Dermis blood vessel endothelial cell (primary cell): ENCODE data around the gene FGF3. TPM values are rescaled to one million over a fixed set of nuclear protein-coding genes. Genes with fewer than 3 reads are reported as not detected.

Experiments used
- DNase-seq: peaks from one replicate; pipeline ENCODE4 v3.0.0; 2010
- total RNA-seq: library from RNA; depleted of rRNA; stranded (reverse); fragments of >200 nt; gene quantifications from 2 replicates; pipeline ENCODE4 v1.2.3, GENCODE V29; 2014

FGF3 gene
- total RNA-seq, 1 donor from 2014 or later, result not detected

DNA sequence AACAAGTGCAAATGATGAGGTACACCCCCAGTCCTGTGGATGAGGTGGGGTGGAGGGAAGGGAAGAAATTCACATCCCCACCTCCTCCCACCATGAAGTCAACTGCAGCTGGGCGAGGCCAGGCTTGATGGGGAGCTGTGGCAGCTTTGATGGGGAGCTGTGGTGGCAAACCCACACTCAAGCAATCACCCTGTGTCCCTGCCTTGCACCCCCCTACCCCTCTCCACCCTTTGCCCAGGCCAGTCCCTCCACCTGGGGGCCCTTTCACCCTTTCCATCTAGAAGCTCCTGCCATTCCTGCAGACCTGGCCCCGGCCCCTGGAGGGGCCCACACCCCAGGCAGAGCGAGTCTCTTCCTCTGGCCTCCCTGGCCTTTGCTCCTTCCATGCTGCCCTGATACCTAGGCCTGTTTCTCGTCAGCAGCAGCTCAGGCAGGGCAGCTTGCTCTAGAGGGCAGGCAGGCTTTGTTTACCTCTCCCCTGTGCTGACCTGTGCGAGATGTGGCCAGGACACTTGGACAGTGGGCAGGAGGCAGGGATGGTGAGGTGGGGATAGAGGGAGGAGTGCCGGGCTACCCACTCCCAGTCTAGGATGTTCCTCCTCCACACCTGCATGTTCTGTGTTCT lies 4.5 kb upstream of the FGF3 start:
- no peak for DNase-seq

DNA sequence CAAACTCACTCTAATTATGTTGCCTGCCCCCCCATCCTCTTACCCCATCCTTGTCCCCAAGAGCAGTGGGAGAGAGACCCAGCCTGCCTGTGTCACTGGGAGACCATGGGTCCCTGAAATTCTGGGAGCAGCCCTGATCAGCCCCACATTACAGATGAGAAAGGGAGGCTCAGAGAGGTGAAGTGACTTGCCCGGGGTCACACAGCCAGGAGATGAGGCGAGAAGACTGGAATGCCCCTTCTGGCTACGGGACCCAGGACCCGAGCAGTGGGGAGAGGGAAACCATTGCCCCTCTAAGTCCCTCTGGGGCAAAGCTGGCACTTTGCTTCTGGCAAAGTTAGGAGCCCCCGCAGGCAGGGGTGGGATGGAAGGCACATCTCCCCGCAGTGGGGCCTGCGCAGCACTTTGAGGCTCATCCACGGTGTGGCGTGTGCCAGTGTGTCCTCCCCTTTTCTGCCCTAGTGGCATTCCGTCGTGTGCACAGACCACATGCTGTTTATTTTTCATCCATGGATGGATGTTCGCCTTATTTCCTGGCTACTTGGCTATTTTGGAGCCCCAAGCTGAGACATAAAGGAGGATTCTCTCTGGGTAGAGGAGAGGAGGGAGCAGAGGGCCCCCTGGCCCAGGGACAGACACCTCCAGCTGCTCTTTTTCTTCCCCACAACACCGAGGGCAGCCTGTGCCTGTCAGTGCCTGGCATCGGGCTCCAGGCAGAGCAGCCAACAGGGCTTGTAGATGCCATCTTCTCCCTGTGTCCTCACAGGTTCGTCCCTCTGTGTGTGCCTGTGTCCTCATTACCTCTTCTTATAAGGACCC lies 3.7 kb upstream of the FGF3 start:
- DNase-seq, result no peak

DNA sequence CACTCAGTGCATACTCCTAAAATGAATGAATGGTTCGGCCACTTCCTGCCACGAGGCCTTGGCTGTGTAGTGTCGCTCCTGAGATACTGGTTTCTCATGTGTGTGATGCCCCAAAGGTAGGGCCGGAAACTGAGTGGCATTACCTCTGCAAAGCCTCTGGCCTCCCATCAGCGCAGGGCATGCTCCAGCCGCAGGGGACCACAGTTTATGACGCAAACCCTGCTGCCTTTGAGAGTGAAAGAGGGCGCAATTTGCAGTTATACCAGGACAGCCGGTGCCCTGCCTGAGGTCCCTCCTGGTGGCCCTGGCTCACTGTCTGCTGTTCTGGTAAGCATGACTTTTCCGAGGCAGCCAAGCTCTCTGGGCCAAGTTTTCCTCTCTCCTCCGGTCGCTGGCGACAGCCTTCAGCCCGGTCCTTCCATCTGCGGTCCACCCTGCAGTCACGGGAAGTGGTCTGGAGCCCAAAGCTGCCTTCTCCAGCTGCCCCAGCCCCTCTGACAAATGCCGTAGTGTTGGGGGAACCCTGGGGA lies 2.4 kb upstream of the FGF3 start:
- DNase-seq, result no peak

DNA sequence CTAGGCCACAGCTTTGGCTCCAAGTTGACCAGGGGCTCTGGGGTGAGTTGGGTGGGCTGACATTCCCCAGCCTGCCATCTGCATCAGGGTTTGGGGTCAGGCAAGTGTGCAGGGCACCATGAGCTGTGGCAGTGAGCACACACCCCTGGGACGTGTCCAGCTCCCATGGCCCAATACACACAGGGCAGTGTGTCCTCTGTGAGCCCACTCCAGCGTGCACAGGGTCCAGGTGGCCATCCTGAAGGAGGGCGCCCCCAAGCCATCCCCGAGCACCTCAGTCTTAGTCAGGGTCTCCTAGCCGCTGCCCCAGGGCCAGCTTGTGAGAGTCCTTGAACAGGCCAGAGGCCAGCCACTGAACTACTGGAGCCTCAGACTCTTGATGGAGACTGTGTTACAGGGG lies 1.2 kb upstream of the FGF3 start:
- DNase-seq, result no peak

DNA sequence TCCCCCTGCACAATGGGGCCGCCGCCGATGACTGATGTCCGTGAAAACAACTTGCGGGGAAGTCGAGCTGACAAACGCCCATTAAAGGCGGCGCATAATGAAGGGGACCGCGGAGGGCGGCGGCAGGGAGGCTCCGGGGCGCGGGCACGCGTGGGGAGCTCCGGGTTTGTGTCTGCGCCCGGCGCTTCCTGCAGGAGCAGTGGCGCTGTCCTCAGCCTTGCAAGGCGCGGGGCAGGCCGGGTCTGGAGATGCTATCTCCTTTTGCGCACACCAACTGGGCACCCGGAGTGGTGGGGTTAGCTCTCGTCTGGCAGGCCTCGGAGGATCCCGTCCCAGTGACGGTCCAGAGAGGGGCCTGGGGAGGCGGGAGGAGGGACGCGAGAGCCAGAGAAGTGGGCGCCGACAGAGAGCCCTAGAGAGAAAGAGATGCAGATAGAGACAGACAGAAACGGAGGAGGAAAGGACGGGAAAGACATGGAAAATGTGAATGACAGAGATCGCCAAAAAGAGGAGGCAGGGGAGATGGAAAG lies 390 bp upstream of the FGF3 start:
- no peak for DNase-seq

DNA sequence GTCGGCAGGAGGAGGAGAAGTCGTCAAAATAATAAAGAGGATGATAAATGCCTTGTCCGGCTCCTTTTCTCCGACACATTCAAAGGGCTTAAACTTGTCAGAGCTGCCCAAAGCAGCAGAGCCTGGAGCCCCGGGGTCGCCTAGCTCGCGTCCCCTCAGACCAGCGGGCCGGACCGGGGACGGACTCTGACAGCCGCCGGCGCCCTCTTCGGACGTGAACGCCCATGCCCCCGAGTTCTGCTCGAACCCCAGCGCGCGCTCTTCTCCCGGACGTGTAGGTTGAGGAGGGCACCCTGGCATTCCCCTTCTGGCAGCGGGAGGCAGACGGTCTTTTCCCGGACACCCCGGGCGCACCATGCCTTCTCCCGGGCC lies 999 bp downstream of the FGF3 start:
- no peak for DNase-seq

DNA sequence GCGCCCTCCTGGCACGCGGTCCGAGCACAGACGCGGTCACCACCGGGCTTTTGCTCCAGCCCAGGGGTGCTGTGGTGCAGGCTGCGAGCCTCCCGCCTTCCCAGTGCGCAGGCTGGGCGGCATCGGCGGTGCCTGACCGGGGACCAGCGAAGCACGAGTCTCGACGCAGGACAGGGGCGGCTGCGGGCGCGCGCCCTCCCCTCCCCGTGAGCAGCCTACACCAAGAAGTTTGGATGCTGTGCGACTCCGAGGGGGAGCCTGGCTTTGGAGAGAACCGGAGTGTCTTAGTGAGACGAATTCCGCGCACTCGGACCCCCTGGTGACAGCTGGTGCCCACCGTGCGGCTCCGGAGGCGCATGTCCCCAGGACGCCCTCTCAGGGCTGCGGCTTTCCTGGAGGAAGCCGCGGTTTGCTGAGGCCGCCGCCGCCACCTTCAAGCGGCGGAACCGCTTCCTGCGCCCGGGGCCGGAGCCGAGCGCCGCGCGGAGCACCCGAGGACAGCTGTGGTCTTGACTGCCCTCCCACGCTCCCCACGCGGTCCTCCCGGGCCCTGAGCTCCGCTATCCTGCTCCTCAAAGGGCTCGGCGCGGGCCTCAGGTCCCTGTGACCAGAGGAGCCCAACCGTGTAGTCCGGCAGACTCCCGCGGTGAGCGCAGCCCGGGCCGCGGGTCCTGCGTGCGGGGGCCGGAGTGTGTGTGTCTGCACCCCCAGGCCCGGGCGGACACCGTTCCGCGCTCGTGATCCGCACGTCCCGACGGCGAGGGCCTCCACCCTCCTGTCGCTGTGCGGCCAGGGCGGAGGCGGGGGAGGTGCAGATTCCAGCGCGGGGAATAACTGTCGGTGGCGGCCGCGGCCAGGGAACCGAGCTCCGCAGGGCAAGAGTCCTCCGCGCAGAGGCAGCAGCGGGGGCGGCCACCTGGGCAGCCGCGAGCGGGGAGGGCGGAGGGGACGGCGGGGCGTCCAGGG lies 1.7 kb downstream of the FGF3 start:
- peak; percentile 3 for DNase-seq

DNA sequence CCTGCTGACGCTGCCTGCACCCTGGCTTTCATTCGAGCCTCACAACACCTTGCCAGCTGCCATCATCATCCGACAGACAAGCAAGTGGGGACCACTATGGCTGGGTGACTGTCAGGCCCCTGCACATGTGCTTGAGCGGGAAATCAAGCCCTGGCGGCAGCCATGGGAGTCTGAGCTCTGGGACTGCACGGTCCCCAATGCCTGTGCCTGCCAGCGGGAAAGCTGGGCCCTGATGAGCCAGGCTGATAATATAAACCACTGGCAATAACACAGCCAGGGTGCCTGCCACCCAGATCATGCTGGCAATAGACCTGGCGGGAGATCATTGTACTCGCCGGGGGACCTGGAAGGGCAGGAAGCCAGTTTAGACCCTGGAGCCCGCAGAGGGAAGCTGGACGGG lies 2.5 kb downstream of the FGF3 start:
- DNase-seq, result no peak

DNA sequence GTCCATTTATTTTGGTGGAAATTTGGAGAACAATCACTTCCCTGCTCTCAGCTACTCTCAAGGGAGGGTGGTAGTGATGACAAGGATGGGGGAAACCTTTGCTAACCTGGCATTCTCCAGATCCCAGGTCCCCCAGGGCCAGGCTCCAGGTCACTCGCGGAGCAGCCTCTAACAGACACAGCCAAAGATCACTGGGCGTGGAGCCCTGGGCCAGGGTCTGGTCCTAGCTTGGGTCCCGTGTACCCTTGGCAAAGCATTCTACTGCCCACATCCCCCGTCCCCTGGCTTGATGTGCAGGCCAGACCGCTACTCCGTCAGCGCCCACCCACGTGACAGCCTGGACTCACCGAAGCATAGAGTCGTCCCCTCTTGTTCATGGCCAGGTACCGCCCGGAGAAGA lies 3.2 kb downstream of the FGF3 start:
- DNase-seq, result no peak

DNA sequence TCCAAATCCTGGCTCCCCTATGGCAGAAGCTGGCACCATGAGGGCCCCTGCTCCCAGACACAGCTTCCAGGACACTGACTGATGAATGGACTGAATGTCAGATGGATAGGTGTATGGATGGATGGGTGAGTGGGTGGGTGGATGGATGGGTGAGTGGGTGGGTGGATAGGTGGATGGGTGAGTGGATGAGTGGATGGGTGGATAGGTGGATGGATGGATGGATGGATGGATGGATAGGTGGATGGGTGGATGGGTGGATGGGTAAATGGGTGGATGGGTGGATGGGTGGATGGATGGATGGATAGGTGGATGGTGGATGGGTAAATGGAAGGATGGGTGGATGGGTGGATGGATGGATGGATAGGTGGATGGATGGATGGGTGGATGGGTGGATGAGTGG lies 4.3 kb downstream of the FGF3 start:
- DNase-seq, result no peak

DNA sequence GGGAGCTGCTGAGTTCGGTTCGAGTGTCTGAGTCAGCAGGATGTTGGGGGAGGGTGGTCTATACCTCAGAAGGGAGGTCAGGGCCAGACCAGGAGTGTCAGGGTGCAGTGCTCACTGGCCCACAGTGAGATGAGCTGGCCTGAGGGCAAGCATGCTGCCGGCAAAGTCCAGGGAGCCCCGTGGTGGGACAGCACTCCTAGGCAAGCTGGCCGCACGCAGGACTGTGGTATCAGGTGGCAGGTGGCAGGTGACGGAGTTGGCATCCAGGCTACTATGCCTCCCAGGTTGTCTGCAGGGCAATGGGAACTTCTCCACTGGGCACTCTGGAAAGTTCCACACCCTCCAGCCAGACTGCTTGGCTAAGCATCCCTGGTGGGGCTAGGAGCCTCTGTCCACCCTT lies 4.8 kb downstream of the FGF3 start:
- DNase-seq, result no peak

DNA sequence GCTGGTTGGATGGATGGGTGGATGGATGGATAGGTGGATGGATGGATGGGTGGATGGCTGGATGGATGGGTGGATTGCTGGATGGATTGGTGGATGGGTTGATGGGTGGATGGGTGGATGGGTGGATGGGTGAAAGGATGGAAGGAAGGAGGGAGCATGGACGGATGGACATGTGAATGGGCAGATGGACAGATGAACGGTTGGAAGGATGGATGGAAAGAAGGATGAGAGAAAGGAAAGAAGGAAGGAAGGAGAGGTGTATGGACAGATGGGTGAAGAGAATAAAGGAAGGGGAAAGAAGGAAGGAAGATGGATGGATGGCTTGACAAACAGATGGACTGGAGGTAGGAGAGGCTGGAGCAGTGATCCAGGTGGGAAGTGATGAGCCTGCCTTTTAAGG lies 5.4 kb downstream of the FGF3 start:
- DNase-seq, result no peak

DNA sequence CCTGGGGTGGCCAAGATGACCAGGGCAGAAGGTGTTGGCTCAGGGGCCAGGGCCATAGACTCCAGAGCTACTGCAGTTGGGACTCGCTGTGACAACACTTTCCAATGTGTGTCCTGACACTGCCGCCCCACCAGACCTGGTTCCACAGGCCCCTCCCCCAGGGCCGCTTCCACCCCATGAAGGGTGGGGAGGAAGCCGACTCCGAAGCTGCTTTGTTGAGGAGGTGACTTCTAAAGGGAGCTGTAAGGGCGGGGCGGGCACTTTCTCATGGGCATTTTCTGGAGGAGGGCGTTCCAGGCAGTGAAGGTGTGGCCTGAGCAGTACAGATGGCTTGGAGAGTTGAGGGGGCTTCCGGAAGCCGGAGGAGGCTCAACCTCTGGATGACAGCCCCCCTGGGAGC lies 6.3 kb downstream of the FGF3 start:
- no peak for DNase-seq

DNA sequence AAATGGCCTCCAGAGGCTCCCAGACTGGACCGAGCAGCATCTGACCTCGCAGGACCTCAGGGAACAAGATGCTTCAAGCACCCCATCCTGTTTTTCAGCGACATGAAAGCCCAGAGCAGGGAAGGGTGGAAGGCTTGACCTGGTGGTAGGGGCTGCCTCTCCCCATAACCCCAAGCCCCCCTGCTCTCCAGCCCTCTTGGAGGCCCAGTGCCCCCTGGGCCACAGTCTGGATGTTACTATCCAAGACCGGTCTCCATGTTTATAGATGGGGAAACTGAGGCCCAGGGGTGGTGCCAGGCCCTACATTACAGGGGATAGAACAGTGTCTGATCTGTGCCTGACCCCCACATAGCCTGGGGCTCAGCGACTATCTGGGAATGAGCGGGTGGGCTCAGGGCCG lies 7.0 kb downstream of the FGF3 start:
- DNase-seq, result no peak

DNA sequence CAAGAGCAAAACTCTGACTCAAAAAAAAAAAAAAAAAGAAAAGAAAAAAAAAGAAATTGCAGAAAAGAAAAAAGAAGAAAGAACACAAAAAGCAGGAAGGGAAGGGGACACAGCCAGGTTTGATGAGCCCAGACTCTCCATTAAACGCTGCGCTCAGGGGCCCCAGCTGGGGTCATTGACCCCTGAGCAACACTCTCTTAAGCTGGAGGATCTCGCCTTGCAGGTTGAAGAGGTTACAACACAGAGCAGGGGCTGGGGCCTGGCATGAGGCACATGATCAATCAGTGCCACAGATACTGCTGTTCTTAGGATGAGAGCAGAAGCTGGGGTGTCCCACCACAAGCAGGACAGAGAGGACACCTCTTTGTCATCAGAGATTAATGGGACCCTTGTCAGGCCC lies 7.8 kb downstream of the FGF3 start:
- no peak for DNase-seq

DNA sequence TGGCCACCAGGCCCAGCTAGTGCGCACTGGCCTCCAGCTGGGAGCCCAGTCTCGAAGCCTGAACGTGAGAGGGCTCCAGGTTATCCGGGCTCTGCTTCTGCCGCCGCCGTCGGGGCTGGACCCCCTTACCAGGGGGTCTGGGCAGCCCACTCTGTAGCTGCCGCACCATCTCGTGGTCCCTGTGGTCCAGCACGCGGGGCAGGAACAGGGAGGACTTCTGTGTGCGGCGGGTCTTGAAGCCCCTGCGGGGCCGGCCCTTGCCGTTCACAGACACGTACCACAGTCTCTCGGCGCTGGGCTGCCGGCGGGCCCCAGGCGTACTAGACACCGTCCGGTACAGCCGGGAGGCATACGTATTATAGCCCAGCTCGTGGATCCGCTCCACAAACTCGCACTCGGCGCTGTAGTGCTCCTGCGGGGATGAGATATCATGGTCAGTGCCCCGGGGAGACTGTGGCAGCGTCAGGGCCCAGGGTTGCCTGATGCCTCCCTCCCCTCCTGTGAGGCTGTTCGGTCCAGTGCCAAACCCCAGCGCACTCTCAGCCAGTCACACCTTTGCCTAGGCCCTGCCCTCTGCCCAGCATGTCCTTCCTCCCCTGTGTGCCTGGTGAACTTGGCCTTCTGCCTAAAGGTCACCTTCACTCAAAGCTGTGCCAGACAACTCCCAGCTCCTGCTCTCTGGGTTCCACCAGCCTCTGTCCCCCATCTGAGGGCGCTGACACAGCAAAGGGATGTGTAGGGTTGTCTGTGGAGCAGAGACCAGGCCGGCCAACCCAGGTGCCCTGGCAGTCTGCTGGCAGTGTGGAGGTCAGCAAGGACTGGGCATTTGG lies 8.7 kb downstream of the FGF3 start:
- no peak for DNase-seq

DNA sequence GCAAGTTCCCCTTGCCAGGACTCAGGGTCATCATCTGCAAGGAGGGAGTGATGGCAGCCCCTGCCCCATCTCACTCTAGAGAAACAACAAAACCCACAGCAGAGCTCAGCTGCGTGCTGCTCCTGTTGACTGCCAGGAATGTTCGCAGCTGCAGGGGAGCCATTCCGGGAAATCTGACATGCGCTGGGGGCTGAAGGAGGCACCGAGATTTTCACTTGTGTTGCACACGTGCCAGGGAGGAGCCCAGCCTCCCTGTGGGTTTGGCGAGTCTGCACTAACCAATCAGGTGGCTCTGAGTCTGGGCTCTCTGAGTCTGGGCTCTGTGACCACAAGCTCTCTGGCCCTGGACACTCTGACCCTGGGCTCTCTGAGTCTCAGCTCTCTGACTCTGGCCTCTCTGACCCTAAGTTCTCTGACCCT lies 10.5 kb downstream of the FGF3 start:
- no peak for DNase-seq

DNA sequence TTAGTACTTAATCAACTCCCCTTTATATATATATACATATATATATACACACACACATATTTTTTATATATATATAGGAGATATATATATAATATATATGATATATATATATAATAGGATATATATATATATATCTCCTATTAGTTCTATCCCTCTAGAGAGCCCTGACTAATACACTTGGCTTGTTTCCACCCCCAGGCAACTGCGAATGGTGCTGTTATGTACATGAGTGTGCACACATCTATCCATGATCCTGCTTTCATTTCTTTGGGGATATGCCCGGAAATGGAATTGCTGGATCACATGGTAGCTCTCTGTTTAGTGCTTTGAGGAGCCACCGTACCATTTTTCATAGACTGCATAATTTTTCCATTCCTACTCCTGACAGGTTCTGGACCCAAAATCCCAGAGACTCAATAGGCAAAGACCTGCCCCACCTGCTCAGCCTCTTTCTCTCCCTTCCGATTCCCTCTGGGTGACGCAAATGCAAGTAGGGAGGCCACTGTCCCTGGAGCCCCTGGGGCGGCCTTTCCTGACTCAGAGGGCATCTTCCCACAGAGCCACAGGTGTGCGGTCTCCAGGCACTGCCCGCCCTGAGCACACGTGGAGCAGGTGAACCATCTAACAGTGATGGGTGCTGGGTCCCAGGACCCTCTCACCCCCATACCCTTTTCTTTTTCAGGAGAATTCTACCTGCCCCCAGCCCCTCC lies 12.0 kb downstream of the FGF3 start:
- DNase-seq, result no peak

DNA sequence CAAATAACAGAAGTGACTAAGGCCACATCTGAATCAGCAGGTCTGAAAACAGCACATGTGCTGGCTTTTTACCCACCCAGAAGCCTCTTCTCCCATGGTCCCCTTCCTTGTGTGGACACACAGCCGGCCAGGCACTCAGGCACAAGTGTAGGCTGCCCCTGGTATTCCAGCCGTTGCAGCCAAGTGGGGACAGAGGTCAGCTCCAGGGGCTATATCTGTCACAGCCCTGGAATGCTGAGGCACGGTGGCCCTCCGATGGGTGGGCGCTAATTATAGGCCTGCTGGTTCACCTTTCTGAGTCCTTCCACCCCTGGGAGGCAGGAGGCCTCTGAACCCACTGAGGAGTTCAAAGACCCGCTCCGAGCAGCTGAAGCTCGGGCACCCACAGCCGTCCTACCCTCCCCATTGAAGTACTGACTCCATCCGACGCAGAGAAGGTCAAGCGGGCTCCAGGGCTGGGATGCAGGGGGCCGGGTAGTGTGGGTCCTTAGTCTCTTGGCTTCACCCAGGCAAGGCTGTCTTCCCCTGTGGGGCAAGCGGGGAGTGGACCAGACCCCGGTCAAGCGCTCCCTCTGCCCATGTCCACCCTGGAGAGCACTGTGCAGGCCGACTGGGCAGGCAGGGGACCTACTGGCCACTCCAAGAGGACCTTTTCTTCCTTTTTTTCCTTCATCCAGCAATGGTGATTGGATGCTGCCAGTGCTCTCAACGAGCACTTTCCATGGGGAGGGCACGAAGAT lies 14.3 kb downstream of the FGF3 start:
- no peak for DNase-seq

DNA sequence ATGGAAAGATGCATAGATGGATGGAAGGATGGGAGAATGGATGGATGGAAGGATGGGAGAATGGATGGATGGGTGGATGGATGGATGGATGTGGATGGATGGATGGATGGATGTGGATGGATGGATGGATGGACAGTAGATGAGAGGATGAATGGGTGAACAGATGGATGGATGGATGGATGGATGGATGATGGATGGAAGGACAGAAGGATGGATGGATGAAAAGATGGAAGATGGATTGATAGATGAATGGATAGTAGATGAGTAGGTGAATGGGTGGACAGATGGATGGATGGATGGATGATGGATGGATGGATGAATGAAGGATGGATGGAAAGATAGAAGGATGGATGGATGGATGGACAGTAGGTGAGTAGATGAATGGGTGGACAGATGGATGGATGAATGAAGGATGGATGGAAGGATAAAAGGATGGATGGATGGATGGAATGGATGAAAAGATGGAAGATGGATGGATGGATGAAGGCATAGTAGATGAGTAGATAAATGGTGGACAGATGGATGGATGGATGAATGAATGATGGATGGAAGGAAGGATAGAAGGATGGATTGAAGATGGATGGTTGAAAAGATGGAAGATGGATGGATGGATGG lies 15.5 kb downstream of the FGF3 start:
- DNase-seq, result no peak
